Fibroblast of lung (primary cell): Measurements from ENCODE around the gene IMMP2L. TPM values are rescaled to one million over a fixed set of nuclear protein-coding genes. Genes with fewer than 3 reads are reported as not detected.

Source experiments
- DNase-seq, 2 donors: peaks; one replicate each; pipeline versions ENCODE4 v3.0.0 to v3.0.0-alpha.2; 2010; ENCODE audit warnings: low read depth in 2 of 2
- H2AFZ ChIP-seq: 2 replicates; pipeline ENCODE4 v1.5.1; 2012; ENCODE audit warnings: low read length, control low read depth, inconsistent platforms
- H3K27ac ChIP-seq: 2 replicates; pipeline ENCODE4 v1.5.1; 2011; ENCODE audit warnings: low read length, control low read depth; ENCODE audit not compliant: insufficient read depth
- H3K27me3 ChIP-seq: 2 replicates; pipeline ENCODE4 v1.5.1; 2011; ENCODE audit warnings: mild to moderate bottlenecking, low read length; ENCODE audit not compliant: control insufficient read depth, insufficient read depth
- H3K36me3 ChIP-seq: 2 replicates; pipeline ENCODE4 v1.5.1; 2011; ENCODE audit warnings: low read length; ENCODE audit not compliant: control insufficient read depth, insufficient read depth
- H3K4me1 ChIP-seq: 2 replicates; pipeline ENCODE4 v1.5.1; 2011; ENCODE audit warnings: low read length; ENCODE audit not compliant: control insufficient read depth, insufficient read depth; ENCODE audit errors: extremely low read depth
- H3K4me2 ChIP-seq: 2 replicates; pipeline ENCODE4 v1.5.1; 2011; ENCODE audit warnings: low read length, control low read depth; ENCODE audit not compliant: insufficient read depth; ENCODE audit errors: extremely low read depth
- H3K4me3 ChIP-seq, 4 experiments: fragments of 200-600 bp in 1 of 4; sonication (generic) in 1 of 4; replicated peaks in 1 of 4; 2 replicates each; pipeline ENCODE4 v1.5.1; 2011 to 2016; ENCODE audit warnings: low read length in 4 of 4, low read depth in 3 of 4, mild to moderate bottlenecking in 3 of 4, control low read depth in 2 of 4, inconsistent platforms in 1 of 4, mixed read lengths in 1 of 4; ENCODE audit not compliant: insufficient read depth in 1 of 4; ENCODE audit errors: control extremely low read depth in 1 of 4
- H3K79me2 ChIP-seq: 2 replicates; pipeline ENCODE4 v1.5.1; 2012; ENCODE audit warnings: mild to moderate bottlenecking, low read length, inconsistent platforms; ENCODE audit not compliant: control insufficient read depth, insufficient read depth
- H3K9ac ChIP-seq: 2 replicates; pipeline ENCODE4 v1.5.1; 2011; ENCODE audit warnings: mild to moderate bottlenecking, low read length, control low read depth; ENCODE audit not compliant: insufficient read depth
- H3K9me3 ChIP-seq: 2 replicates; pipeline ENCODE4 v1.5.1; 2012; ENCODE audit warnings: low read depth, low read length; ENCODE audit not compliant: control insufficient read depth, insufficient read depth
- H4K20me1 ChIP-seq: 2 replicates; pipeline ENCODE4 v1.5.1; 2011; ENCODE audit warnings: low read length; ENCODE audit not compliant: control insufficient read depth, insufficient read depth; ENCODE audit errors: extremely low read depth
- CTCF ChIP-seq, 2 donors: IDR thresholded peaks in 1 of 2; conservative IDR thresholded peaks in 1 of 2; 1 replicate in 1 of 2; 2 replicates in 1 of 2; pipeline ENCODE4 v1.5.1; 2011 to 2012; ENCODE audit warnings: low read length in 2 of 2, control low read depth in 1 of 2, inconsistent platforms in 1 of 2, low read depth in 1 of 2, mild to moderate bottlenecking in 1 of 2
- EZH2 ChIP-seq: IDR thresholded peaks from 2 replicates; pipeline ENCODE4 v1.5.1; 2012; ENCODE audit warnings: low read length, control low read depth, mild to moderate bottlenecking; ENCODE audit errors: missing control alignments
- polyA plus RNA-seq, 2 donors: library from polyadenylated mRNA; depleted of rRNA in 1 of 2; stranded (reverse) in 1 of 2; unstranded in 1 of 2; fragments of >200 nt; gene quantifications; 2 replicates each; pipeline ENCODE4 v1.2.1, GENCODE V29; 2011 to 2012; ENCODE audit warnings: missing spikeins in 1 of 2
- total RNA-seq: library from RNA; depleted of rRNA; stranded (reverse); fragments of >200 nt; gene quantifications from 2 replicates; pipeline ENCODE4 v1.2.1, GENCODE V29; 2014

The IMMP2L gene
- total and polyA plus RNA-seq, 2 donors (not counting 1 experiment from before 2014, with no cell fraction given): 6.9 to 14.4 TPM

GRCh38 chr7:111229181-111229740, 333.0 kb downstream of the IMMP2L start:
- H3K27ac ChIP-seq: no peak overlapping the region
- no peaks in the 10 kb centered on the region for H3K27me3 ChIP-seq
- H4K20me1 ChIP-seq: no peaks in the 10 kb centered on the region

GRCh38 chr7:111228437-111228836, 333.9 kb downstream of the IMMP2L start:
- TF ChIP-seq EZH2 (no peak), CTCF (conservative IDR thresholded peaks at IDR 0.05 in 1 of 2, IDR thresholded peaks at IDR 0.05 in 1 of 2; ENCODE audit: low read depth in 1 of 2, low read length in 2 of 2) (no peak)
- DNase-seq: no peak
- no peak overlapping the region for H3K4me2 ChIP-seq
- H3K36me3 ChIP-seq: no peaks in the 10 kb centered on the region
- H3K27ac ChIP-seq: no peak overlapping the region
- H3K79me2 ChIP-seq: no peaks in the 10 kb centered on the region
- H3K27me3 ChIP-seq: no peaks in the 10 kb centered on the region
- peaks cover 3% of the 10 kb centered on the region for H3K4me1 ChIP-seq
- H2AFZ ChIP-seq: no peak overlapping the region
- H3K9ac ChIP-seq: no peak overlapping the region
- H3K4me3 ChIP-seq: no peak overlapping the region
- H3K9me3 ChIP-seq: no peaks in the 10 kb centered on the region
- H4K20me1 ChIP-seq: no peaks in the 10 kb centered on the region

More at GRCh38 chr7:111229181-111229740, 333.0 kb downstream of the IMMP2L start:
- TF ChIP-seq CTCF (conservative IDR thresholded peaks at IDR 0.05 in 1 of 2, IDR thresholded peaks at IDR 0.05 in 1 of 2; ENCODE audit: low read depth in 1 of 2, low read length in 2 of 2): no peak
- no peak for TF ChIP-seq EZH2
- Histone ChIP-seq H3K9me3 (no peaks in the 10 kb centered on the region), H3K36me3 (no peaks in the 10 kb centered on the region), H3K4me2 (no peak overlapping the region), H2AFZ (no peak overlapping the region), H3K79me2 (no peaks in the 10 kb centered on the region), H3K9ac (no peak overlapping the region), H3K4me1 (peaks cover 3% of the 10 kb centered on the region), H3K4me3 (no peak overlapping the region)
- DNase-seq: peak in 1 of 2 donors; percentile 46

GRCh38 chr7:111226800-111227199, 335.5 kb downstream of the IMMP2L start:
- no peaks in the 10 kb centered on the region for H3K27me3 ChIP-seq
- DNase-seq: no peak
- no peaks in the 10 kb centered on the region for H3K9me3 ChIP-seq
- no peak overlapping the region for H3K4me2 ChIP-seq
- H3K79me2 ChIP-seq: no peaks in the 10 kb centered on the region
- no peaks in the 10 kb centered on the region for H4K20me1 ChIP-seq
- H3K9ac ChIP-seq: no peak overlapping the region
- H3K4me1 ChIP-seq: no peaks in the 10 kb centered on the region
- H3K27ac ChIP-seq: no peak overlapping the region
- no peak overlapping the region for H2AFZ ChIP-seq
- H3K36me3 ChIP-seq: no peaks in the 10 kb centered on the region
- no peak overlapping the region for H3K4me3 ChIP-seq
- no peak for TF ChIP-seq EZH2
- no peak for TF ChIP-seq CTCF (conservative IDR thresholded peaks at IDR 0.05 in 1 of 2, IDR thresholded peaks at IDR 0.05 in 1 of 2; ENCODE audit: low read depth in 1 of 2, low read length in 2 of 2)
